B cell (primary cell): Measurements from ENCODE around the gene OR9G4.

Source experiments
- EZH2 ChIP-seq: IDR thresholded peaks from 2 replicates; pipeline ENCODE4 v1.6.1; 2012; ENCODE audit warnings: borderline replicate concordance, low read depth, mild to moderate bottlenecking, moderate library complexity, low read length; ENCODE audit not compliant: insufficient read depth, poor library complexity, severe bottlenecking
- TF ChIP-seq, protein P1 (sequence below): fragments of 200-600 bp; IDR thresholded peaks from one replicate; pipeline ENCODE4 v1.8.0; 2022; ENCODE audit warnings: antibody characterized with exemption, mild to moderate bottlenecking

DNA sequence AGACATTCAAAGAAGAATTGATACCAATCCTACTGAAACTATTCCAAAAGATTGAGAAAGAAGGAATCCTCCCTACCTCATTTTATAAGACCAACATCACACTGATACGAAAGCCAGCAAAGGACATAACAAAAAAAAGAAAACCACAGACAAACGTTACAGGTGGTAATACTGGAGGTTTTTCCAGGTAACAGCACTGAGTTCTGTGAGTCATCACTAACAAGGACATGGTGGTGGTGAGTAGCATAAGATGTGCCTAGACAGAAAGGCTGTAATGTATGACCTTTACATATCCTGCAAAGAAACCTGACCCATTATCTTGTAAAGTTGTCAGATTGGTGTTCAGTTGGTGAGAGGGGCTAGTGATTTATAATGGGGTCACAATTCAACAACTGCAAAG is 34.3 kb downstream of the OR9G4 start:
- no peak for TF ChIP-seq EZH2
- TF ChIP-seq, protein P1, sequence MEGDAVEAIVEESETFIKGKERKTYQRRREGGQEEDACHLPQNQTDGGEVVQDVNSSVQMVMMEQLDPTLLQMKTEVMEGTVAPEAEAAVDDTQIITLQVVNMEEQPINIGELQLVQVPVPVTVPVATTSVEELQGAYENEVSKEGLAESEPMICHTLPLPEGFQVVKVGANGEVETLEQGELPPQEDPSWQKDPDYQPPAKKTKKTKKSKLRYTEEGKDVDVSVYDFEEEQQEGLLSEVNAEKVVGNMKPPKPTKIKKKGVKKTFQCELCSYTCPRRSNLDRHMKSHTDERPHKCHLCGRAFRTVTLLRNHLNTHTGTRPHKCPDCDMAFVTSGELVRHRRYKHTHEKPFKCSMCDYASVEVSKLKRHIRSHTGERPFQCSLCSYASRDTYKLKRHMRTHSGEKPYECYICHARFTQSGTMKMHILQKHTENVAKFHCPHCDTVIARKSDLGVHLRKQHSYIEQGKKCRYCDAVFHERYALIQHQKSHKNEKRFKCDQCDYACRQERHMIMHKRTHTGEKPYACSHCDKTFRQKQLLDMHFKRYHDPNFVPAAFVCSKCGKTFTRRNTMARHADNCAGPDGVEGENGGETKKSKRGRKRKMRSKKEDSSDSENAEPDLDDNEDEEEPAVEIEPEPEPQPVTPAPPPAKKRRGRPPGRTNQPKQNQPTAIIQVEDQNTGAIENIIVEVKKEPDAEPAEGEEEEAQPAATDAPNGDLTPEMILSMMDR = no peak
